Brain microvascular endothelial cell (primary cell): ENCODE results near the gene PSMD8.

Source experiments
- DNase-seq: peaks from one replicate; pipeline ENCODE4 v3.0.0-alpha.2; 2020
- H3K27ac ChIP-seq: fragments of 250-450 bp; sonication (Bioruptor Pico); 2 replicates; pipeline ENCODE4 v1.5.1; 2020; ENCODE audit warnings: mild to moderate bottlenecking, moderate library complexity
- H3K27me3 ChIP-seq: fragments of 250-450 bp; sonication (Bioruptor Pico); replicated peaks from 2 replicates; pipeline ENCODE4 v1.5.1; 2020; ENCODE audit warnings: mild to moderate bottlenecking
- H3K36me3 ChIP-seq: fragments of 250-450 bp; sonication (Bioruptor Pico); replicated peaks from 2 replicates; pipeline ENCODE4 v1.5.1; 2020; ENCODE audit warnings: mild to moderate bottlenecking
- H3K4me3 ChIP-seq: 2 replicates; pipeline ENCODE4 v1.5.1; 2011; ENCODE audit warnings: low read depth, mild to moderate bottlenecking, control low read depth, low read length, moderate library complexity
- in situ Hi-C: cut with HindIII; loops from 2 replicates; pipeline ENCODE4 v1.10.0; 2017; ENCODE audit warnings: low sequenced_read_pairs, low pct_ligation_motif_present
- TF ChIP-seq, protein P1 (sequence below): IDR thresholded peaks from 2 replicates; pipeline ENCODE4 v1.5.1; 2011; ENCODE audit warnings: low read depth, mild to moderate bottlenecking, moderate library complexity, low read length, control low read depth, inconsistent platforms; ENCODE audit errors: missing control alignments

PSMD8 gene

GRCh38 chr19:38350883-38351282 is 23.5 kb upstream of the PSMD8 start:
- no peak overlapping the region for H3K4me3 ChIP-seq
- in situ Hi-C loops: no loop called here
- H3K27ac ChIP-seq: no peak overlapping the region
- DNase-seq: no peak
- no peaks in the 10 kb centered on the region for H3K36me3 ChIP-seq
- no peaks in the 10 kb centered on the region for H3K27me3 ChIP-seq
- TF ChIP-seq, protein P1, sequence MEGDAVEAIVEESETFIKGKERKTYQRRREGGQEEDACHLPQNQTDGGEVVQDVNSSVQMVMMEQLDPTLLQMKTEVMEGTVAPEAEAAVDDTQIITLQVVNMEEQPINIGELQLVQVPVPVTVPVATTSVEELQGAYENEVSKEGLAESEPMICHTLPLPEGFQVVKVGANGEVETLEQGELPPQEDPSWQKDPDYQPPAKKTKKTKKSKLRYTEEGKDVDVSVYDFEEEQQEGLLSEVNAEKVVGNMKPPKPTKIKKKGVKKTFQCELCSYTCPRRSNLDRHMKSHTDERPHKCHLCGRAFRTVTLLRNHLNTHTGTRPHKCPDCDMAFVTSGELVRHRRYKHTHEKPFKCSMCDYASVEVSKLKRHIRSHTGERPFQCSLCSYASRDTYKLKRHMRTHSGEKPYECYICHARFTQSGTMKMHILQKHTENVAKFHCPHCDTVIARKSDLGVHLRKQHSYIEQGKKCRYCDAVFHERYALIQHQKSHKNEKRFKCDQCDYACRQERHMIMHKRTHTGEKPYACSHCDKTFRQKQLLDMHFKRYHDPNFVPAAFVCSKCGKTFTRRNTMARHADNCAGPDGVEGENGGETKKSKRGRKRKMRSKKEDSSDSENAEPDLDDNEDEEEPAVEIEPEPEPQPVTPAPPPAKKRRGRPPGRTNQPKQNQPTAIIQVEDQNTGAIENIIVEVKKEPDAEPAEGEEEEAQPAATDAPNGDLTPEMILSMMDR: no peak

DNA sequence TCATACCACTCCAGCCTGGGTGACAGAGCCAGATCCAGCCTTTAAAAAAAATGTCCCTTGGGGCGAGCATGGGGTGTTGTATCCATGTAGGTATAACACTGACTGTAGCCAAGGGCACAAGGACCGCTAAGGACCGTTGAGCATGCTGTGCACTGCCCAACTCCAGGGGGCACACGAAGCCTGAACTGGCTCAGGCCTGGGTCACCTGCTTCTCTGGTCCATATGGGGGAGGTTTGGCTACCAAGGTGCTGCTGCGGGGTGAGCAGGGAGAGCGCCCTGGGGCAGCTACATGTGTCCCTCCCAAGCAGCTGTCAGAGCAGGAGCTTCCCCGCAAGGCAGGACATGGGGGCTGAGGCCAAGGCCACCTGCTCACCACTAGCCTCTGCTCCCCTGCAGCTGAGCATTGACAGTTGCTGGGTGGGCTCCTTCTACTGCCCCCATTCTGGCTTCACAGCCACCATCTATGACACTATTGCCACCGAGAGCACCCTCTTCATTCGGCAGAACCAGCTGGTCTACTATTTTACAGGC is 22.4 kb upstream of the PSMD8 start:
- in situ Hi-C loops: no loop called here
- H3K27me3 ChIP-seq: no peaks in the 10 kb centered on the region
- H3K27ac ChIP-seq: no peak overlapping the region
- H3K36me3 ChIP-seq: no peaks in the 10 kb centered on the region
- DNase-seq: no peak
- TF ChIP-seq, protein P1: no peak
- H3K4me3 ChIP-seq: no peak overlapping the region

GRCh38 chr19:38352611-38353010 is 21.8 kb upstream of the PSMD8 start:
- TF ChIP-seq, protein P1: no peak
- H3K4me3 ChIP-seq: no peak overlapping the region
- no peak overlapping the region for H3K27ac ChIP-seq
- H3K27me3 ChIP-seq: no peaks in the 10 kb centered on the region
- no peaks in the 10 kb centered on the region for H3K36me3 ChIP-seq
- no peak for DNase-seq
- in situ Hi-C loops: no loop called here

DNA sequence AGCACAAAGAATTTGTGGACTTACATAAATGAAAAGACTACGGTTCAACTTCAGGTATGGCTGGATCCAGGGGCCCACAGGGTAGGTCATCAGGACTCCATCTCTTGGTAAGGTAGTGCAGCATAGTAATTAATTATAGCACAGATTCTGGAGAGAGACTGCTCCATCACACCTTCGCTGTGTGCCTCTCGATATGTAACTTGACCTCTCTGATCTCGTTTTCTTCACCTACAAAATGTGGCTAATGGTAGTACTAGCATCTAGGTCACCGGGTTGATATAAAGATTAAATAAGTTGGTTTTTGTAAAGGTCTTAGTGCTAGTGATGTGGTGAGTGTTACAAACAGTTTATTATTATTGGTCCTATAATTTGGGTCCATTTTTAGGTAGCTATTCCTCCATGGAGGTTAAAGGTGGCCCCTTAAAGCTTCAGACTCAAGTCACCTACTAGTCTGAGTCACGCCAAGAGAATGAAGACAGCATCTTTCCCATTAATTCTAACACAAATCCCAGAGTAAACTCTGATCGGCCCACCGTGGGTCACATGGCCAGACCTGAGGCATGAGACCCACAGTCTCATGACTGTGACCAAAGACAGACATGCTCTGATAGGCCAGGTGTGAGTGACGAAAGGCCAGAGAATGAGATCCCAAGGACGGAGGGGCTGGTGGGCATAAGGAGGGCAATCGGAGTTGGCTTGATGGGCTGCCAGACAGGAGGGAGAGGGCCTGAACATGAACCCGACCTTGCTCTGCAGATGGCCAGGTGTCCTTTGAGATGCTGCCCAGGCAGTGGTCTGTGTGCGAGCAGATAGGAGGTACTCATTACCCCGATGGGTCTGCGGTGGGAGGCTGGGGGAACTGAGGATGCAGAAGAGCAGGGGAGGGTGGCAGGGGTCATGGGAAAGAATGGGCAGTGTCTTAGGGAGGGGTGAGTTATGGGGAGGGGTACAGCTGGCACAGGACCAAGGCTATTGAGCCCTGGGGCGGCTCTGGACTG is 18.3 kb upstream of the PSMD8 start:
- Histone ChIP-seq H3K4me3 (no peak overlapping the region), H3K36me3 (no peaks in the 10 kb centered on the region), H3K27ac (no peak overlapping the region), H3K27me3 (peaks cover 15% of the 10 kb centered on the region)
- no peak for DNase-seq
- in situ Hi-C loops: no loop called here
- TF ChIP-seq, protein P1: no peak

GRCh38 chr19:38358071-38358470 is 16.3 kb upstream of the PSMD8 start:
- in situ Hi-C loops: no loop called here
- H3K4me3 ChIP-seq: no peak overlapping the region
- peaks cover 18% of the 10 kb centered on the region for H3K27me3 ChIP-seq
- H3K36me3 ChIP-seq: no peaks in the 10 kb centered on the region
- no peak for DNase-seq
- TF ChIP-seq, protein P1: no peak
- H3K27ac ChIP-seq: no peak overlapping the region
